ENCODE measurements around the gene GOLT1A.

DNA sequence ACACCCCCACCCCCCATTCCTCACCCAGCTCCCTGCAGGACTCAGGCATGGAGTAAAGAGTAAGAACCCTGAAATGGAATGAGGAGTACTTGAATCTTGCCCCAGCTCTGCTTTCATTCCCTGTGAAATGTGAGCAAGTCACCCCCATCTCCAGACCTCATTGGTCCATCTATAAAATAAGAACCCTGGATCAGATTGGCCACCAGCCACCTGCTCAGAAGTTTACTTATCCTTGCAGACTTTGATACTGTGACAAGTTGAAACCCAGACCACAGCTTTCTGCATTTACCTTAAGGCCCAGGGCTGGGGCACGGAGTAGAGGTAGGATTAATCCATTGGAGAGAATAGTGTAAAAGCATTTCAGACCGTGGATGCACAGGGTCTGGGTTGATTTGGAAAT lies 19.7 kb downstream of the GOLT1A start:
- TF ChIP-seq, protein P1, sequence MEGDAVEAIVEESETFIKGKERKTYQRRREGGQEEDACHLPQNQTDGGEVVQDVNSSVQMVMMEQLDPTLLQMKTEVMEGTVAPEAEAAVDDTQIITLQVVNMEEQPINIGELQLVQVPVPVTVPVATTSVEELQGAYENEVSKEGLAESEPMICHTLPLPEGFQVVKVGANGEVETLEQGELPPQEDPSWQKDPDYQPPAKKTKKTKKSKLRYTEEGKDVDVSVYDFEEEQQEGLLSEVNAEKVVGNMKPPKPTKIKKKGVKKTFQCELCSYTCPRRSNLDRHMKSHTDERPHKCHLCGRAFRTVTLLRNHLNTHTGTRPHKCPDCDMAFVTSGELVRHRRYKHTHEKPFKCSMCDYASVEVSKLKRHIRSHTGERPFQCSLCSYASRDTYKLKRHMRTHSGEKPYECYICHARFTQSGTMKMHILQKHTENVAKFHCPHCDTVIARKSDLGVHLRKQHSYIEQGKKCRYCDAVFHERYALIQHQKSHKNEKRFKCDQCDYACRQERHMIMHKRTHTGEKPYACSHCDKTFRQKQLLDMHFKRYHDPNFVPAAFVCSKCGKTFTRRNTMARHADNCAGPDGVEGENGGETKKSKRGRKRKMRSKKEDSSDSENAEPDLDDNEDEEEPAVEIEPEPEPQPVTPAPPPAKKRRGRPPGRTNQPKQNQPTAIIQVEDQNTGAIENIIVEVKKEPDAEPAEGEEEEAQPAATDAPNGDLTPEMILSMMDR (conservative IDR thresholded peaks at IDR 0.05; ENCODE audit: low read length) = no peak
- TF ChIP-seq EZH2phosphoT487 (IDR thresholded peaks at IDR 0.05; ENCODE audit: borderline replicate concordance) = no peak
